ENCODE measurements around the gene VWC2. TPM values are rescaled to one million over a fixed set of nuclear protein-coding genes. Genes with fewer than 3 reads are reported as not detected.

The VWC2 gene
- total RNA-seq, 1 donor from 2014 or later: 0.18 TPM

DNA sequence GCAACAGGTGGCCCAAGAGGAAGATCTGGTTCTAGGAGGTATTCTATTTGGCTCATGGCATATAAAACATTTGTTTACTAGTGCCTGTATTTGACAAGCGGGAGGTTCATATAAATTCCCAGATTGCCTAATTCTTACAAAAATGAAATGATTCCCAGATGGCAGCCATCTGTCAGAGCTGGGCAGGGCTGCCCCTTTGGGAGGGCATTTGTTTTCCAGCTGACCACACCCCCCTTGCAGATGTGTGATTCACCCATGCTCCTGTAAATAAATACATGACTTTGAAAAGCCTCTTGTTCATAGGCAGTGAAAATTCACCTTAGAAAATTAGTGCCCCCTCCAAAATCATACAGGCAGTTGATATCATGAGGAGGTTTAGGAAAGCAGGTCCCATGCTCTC is 8.6 kb downstream of the VWC2 start:
- Histone ChIP-seq H3K27me3 (ENCODE audit: low read depth) (peaks cover 12% of the 10 kb centered on the region), H3K27ac (no peak overlapping the region), H3K4me3 (no peak overlapping the region), H3K9me3 (no peaks in the 10 kb centered on the region), H3K4me1 (no peaks in the 10 kb centered on the region), H3K36me3 (no peaks in the 10 kb centered on the region)
- ATAC-seq (no peak), DNase-seq (no peak)
- TF ChIP-seq, protein P1, sequence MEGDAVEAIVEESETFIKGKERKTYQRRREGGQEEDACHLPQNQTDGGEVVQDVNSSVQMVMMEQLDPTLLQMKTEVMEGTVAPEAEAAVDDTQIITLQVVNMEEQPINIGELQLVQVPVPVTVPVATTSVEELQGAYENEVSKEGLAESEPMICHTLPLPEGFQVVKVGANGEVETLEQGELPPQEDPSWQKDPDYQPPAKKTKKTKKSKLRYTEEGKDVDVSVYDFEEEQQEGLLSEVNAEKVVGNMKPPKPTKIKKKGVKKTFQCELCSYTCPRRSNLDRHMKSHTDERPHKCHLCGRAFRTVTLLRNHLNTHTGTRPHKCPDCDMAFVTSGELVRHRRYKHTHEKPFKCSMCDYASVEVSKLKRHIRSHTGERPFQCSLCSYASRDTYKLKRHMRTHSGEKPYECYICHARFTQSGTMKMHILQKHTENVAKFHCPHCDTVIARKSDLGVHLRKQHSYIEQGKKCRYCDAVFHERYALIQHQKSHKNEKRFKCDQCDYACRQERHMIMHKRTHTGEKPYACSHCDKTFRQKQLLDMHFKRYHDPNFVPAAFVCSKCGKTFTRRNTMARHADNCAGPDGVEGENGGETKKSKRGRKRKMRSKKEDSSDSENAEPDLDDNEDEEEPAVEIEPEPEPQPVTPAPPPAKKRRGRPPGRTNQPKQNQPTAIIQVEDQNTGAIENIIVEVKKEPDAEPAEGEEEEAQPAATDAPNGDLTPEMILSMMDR (IDR thresholded peaks at IDR 0.05): no peak
- intact Hi-C loops (cut with DNase I): no loop called here

DNA sequence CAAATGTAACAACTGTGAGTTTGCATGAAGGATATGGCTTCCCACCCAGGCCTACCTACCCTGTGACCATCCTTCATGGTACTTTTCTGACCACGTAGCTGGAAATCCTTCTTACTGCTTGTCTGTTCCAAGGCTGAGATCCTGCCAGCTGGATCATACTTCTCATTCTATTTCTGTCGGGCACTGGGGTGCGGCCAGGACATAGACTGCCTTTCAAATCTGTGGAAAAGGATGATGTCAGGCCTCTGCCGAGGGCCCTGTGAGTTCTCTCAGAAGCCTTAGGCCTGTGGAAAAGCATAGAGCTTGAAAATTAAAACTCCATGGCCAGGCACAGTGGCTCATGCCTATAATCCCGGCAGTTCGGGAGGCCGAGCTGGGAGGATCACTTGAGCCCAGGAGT is 10.0 kb downstream of the VWC2 start:
- DNase-seq (no peak), ATAC-seq (no peak)
- Histone ChIP-seq H3K4me3 (no peak overlapping the region), H3K27me3 (ENCODE audit: low read depth) (peaks cover 3% of the 10 kb centered on the region), H3K9me3 (no peaks in the 10 kb centered on the region), H3K36me3 (no peaks in the 10 kb centered on the region), H3K27ac (no peak overlapping the region), H3K4me1 (no peaks in the 10 kb centered on the region)
- TF ChIP-seq, protein P1 (IDR thresholded peaks at IDR 0.05): no peak
- intact Hi-C loops (cut with DNase I): no loop called here

DNA sequence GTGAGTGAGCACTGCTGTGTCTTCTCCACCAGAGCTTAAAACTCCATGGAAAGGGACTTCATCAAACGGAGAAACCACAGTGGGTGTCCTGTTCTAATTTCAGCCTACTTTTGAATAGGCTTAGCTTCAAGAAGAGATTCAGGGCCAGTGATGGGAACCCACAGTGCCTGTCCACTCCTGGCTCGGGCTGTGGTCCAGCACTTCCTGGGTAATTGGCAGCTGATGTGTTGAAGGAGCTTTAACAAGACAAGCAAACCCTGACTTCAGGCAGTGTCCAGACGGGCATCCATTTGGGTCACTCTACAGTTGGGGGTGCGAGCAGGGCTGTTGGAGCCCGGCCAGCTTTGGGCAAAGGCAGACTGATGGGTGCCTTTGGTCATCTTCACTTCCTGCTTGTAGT is 14.5 kb downstream of the VWC2 start:
- Histone ChIP-seq H3K36me3 (no peaks in the 10 kb centered on the region), H3K4me3 (no peak overlapping the region), H3K27me3 (ENCODE audit: low read depth) (no peaks in the 10 kb centered on the region), H3K9me3 (no peaks in the 10 kb centered on the region), H3K4me1 (no peaks in the 10 kb centered on the region), H3K27ac (no peak overlapping the region)
- DNase-seq (no peak), ATAC-seq (no peak)
- TF ChIP-seq, protein P1 (IDR thresholded peaks at IDR 0.05): no peak
- intact Hi-C loops (cut with DNase I): no loop called here

DNA sequence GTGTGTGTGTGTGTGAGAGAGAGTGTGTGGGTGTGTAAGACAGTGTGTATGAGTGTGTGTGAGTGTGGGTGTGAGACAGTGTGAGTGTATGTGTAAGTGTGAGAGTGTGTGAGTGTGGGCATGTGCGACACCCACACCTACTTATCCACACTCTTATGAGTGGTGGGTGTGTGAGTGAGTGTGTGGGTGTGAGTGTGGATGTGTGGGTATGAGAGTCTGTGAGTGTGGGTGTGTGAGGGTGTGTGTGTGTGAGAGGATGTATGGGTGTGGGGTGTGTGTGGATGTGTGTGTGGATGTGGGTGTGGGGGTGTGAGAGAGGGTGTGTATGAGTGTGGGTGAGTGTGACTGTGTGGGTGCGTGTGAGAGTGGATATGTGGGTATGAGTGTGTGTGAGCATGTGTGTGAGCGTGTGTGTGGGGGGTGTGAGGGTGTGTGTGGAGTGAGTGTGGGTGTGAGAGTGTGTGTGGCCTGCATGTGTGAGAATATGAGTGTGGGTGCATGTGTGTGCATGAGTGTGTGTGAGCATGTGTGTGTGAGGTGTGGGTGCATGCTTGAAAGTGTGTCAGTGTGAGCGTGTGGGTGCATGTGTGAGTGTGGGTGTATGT is 15.1 kb downstream of the VWC2 start:
- DNase-seq (no peak), ATAC-seq (peak in 1 of 2 donors; percentile 50)
- H3K27me3 ChIP-seq (ENCODE audit: low read depth): no peaks in the 10 kb centered on the region
- H3K36me3 ChIP-seq: no peaks in the 10 kb centered on the region
- H3K27ac ChIP-seq: no peak overlapping the region
- no peaks in the 10 kb centered on the region for H3K9me3 ChIP-seq
- intact Hi-C loops (cut with DNase I): no loop called here
- H3K4me3 ChIP-seq: no peak overlapping the region
- no peaks in the 10 kb centered on the region for H3K4me1 ChIP-seq
- TF ChIP-seq, protein P1 (IDR thresholded peaks at IDR 0.05): no peak

DNA sequence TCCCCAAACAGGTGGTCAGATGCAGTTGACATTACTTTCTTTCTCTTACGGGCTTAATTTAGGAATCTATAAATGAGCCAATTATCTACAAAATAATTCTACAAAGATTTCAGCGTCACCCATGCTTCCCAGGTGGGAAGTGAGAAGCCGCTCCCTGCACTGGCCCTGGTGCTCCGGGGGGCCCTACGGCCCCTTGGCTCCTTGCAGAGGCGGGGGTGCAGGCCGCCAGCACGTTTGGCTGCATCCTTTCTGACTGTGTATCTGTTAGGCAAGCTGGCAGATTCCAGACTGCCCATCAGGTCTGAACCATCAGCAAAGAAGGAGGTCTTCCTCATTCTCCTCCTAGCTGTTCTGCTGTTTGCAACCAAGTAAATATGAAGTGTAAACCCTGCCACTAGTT is 16.3 kb downstream of the VWC2 start:
- ATAC-seq: no peak
- Histone ChIP-seq H3K9me3 (no peaks in the 10 kb centered on the region), H3K36me3 (no peaks in the 10 kb centered on the region), H3K4me3 (no peak overlapping the region), H3K4me1 (no peaks in the 10 kb centered on the region), H3K27ac (no peak overlapping the region), H3K27me3 (ENCODE audit: low read depth) (no peaks in the 10 kb centered on the region)
- TF ChIP-seq, protein P1 (IDR thresholded peaks at IDR 0.05): no peak
- DNase-seq: no peak
- intact Hi-C loops (cut with DNase I): no loop called here
